ENCODE results near the gene PLOD2.

PLOD2 gene

GRCh38 chr3:146092230-146092629 is 68.8 kb downstream of the PLOD2 start:
- DNase-seq = no peak

DNA sequence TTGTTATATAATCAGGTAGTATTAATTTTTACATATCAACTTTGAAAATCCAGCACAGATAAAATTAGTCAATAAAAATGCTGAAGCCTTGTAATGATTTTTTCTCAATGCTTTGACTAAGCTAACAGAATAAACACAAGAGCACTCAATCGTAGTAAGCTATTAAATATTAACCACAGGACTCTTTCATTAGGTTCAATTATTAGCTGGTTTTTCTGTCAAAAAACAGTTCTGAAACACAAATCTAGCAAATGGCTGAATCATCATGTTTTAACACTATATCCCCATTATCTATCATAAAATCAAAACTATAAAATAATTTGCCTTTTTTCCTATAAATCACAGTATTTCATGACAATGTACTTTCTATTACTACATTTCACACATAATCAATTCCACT is 69.6 kb downstream of the PLOD2 start:
- DNase-seq = no peak

GRCh38 chr3:146090521-146090920 is 70.5 kb downstream of the PLOD2 start:
- DNase-seq = no peak

DNA sequence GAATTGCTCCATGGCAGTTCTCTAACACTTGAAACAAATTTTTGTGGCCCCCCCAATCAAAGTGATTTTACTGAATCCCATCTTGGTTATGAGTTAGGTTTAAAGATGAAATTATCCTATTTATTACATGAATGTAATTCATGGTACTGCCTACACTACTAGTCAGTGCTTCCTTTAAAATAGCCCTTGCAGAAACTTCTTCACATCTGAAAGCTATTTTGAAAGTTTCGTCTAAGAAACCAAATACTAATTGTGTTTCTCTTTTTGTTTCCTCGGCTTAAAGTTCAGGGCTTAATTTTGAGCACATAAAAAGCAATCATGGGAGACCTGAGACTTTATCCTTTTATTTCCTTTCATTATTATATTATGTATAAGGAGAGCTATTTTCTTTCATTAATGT is 72.1 kb downstream of the PLOD2 start:
- DNase-seq = no peak

GRCh38 chr3:146087116-146087515 is 73.9 kb downstream of the PLOD2 start:
- DNase-seq = no peak

DNA sequence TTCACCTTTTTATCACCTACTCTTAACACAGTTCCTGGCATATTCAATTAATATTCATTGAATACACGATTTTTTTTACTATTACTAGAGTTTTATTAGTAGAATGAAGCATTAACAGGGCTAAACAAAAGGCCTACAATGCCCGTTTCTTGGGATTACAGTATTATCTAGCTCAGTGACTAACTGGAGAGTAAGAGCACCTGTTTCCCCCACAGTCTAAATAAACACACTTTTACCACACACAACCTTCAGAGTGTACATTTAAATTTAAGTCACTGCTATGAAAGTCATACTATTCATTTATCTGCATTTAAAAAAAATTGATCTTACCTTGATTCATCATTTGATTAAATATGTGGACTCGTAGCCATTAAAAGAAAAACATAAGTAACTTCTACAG is 74.8 kb downstream of the PLOD2 start:
- no peak for DNase-seq

GRCh38 chr3:146085678-146086077 is 75.3 kb downstream of the PLOD2 start:
- DNase-seq = no peak

GRCh38 chr3:146080578-146080977 is 80.4 kb downstream of the PLOD2 start:
- DNase-seq = no peak

DNA sequence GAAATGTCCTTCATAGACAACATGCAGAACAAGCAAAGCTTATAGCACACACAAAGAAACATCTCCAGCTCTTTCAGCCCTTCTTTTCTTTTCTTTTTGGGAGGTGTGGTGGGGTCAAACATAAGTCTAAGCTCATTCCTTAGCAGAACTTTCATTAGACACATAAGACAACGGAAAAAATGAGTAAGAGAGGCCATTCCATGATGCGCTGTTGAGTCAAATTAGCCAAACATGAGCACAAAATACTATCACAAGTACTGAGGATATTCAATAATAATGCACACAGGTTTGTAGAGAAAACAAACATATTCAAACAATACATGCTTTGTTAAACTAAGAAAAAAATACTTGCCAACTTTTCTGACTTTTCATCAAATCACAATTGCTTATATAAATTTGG is 83.0 kb downstream of the PLOD2 start:
- no peak for DNase-seq

- DNase-seq = no peak
These were observed 83.8 kb downstream of the PLOD2 start for GRCh38 chr3:146077181-146077580.

DNA sequence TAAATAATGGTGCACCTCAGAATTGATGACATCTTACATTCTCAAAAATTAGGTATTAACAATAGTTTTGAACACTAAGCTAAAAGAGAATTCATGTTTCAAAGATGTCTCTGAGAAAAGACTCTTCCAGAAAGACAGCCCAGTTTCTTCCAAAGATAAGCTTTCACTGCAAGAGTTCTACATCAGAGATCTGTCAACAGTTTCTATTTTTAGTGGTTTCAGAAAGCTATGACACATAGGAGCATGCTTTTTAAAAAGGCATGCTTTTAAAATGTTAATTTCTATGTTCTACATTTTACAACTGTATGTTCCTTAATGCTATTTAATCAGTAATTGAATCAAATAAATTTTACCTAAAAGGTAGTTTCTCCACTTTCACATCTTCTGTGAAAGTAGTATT is 88.2 kb downstream of the PLOD2 start:
- DNase-seq = no peak

GRCh38 chr3:146072061-146072460 is 88.9 kb downstream of the PLOD2 start:
- no peak for DNase-seq

DNA sequence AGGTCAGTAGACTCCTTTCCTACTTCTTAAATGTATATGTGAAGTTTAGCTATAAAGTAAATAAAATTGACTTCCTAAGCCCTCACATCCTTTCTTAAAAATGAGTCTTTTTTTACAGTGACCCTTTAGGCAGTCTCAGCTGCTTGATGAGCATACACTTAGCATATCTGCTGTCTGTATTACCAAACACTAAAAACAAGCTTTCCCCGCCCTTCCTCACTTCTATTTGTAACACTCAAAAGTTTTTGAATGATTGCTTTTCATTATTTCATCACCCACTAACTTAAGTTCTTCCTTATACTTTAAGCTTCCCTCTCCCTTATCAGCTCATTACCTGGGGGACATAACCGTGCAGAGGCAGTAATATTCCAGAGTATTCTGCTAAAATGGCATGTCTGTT is 89.4 kb downstream of the PLOD2 start:
- DNase-seq = no peak

DNA sequence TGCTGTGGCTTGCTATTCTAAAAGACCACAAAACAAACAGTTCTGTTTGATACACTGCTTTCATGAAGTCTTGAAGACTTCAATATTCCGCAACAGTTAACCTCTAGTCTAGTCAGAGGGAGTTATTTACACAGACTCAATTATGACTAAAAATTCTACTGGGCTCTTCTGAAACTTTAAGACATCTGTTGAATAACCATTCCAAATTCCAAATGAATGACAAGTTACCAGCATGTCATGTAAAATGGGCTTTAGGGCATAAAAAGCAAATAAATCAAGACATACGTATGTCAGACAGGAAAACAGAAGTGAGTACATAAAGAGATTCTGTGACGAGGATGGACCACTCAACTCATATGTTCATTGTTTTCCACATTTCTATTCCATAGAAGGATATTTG is 93.9 kb downstream of the PLOD2 start:
- DNase-seq = no peak

GRCh38 chr3:146065573-146066006 is 95.4 kb downstream of the PLOD2 start:
- no peak for DNase-seq

GRCh38 chr3:146058241-146058640 is 102.7 kb downstream of the PLOD2 start:
- DNase-seq = no peak

- no peak for DNase-seq
These were observed 108.1 kb downstream of the PLOD2 start for GRCh38 chr3:146052791-146053310.

GRCh38 chr3:146052056-146052790 is 108.8 kb downstream of the PLOD2 start:
- no peak for DNase-seq

- no peak for DNase-seq
These were observed 110.3 kb downstream of the PLOD2 start for GRCh38 chr3:146050691-146051090.

DNA sequence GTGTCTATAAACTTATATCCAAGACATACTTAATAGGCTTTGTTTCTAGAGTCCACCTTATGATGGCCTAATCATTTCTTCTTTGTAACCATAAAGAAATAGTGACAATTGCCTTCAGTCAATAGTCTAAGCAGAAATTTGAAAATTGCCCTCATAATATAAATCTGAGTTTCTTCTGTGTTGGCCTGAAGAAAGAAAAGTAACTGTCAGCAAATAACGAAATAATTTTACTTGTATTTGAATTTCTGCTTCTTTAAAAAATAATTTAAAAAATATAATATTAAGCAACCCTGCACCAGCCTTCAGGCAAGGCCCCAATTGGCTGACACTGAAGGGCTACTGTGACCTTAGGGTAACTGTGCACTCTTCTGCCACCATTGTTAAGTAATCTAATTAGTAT is 113.5 kb downstream of the PLOD2 start:
- DNase-seq = no peak

DNA sequence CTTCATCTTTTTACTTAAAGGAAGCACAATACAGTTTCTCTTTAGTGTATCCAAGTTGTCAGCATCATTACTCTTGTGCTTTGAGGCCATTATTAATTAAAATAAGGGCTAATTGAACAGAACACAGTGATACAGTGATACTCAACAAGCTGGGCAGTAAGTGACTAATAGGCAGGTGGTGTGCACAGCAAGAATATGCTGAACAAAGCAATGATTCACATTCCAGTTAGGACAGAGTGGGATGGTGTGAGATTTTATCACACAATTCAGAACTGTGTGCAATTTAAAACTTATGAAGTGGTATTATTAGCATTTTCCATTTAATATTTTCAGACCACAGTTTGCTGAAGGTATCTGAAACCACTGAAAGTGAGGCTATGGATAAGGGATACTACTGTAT is 116.9 kb downstream of the PLOD2 start:
- DNase-seq = no peak

DNA sequence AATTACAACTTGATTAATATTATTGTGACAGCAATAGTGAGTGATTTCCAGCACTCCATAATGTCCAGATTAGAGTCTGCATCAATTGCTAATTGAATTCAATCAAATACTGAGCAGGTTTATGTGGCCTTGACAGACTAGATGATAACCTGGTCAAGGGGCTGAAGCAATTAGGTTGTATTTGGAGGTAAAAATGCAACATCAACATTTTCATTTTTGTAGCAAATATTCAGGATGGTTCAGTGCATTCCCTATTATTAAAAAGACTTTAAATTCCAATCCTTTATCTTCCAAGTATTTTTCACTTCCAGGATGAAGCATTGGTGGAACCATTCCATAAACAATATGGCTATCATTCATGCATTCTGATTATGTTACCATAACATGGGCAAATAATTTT is 120.4 kb downstream of the PLOD2 start:
- DNase-seq = no peak

DNA sequence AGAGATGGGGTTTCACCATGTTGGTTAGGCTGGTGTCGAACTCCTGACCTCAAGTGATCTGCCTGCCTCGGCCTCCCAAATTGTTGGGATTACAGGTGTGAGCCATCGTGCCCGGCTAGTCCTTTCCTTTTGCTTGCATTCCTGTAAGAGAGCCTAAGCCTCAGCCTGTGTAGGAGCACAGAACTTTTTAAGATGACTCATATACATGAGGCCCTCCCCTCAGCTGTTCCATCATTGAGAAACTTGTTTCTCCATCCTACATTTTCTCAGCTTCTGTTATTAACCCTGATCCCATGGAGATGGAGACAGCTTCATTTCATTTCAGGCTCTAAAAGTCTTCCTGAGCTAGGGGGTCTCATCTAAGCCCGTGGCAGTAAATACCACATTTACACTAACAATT is 123.3 kb downstream of the PLOD2 start:
- DNase-seq = no peak

GRCh38 chr3:146036281-146036680 is 124.7 kb downstream of the PLOD2 start:
- DNase-seq = no peak

GRCh38 chr3:146035366-146035765 is 125.6 kb downstream of the PLOD2 start:
- DNase-seq = no peak
